Endothelial cell of umbilical vein (primary cell): Measurements from ENCODE around the gene NFKBIA. TPM values are rescaled to one million over a fixed set of nuclear protein-coding genes. Genes with fewer than 3 reads are reported as not detected.

ENCODE experiments used
- BruUV-seq: library from RNA; stranded (reverse); fragments of 400-500 nt; replicated peaks from 2 replicates; lab custom pipeline; 2021; lab: Mats Ljungman, UMichigan
- CTCF ChIA-PET: fragments of 300-600, 350-600 bp; sonication (Branson Sonifier 250); formaldehyde crosslinking; loops from one replicate; lab custom pipeline; 2021; ENCODE audit warnings: antibody characterized with exemption, inconsistent platforms; lab: Charles Lee
- POLR2A ChIA-PET: fragments of 300-600, 350-600 bp; sonication (Branson Sonifier 250); formaldehyde crosslinking; loops from one replicate; lab custom pipeline; 2021; ENCODE audit warnings: antibody characterized with exemption, inconsistent platforms; lab: Charles Lee
- DNase-seq: peaks from one replicate; pipeline ENCODE4 v3.0.0-alpha.2; 2011; ENCODE audit warnings: low read depth, low spot score
- FAIRE-seq: peaks from 2 replicates; lab custom pipeline; 2011; peaks lifted over from hg19 to GRCh38; lab: Jason Lieb, UNC
- H2AFZ ChIP-seq: 2 replicates; pipeline ENCODE4 v1.6.0; 2012; ENCODE audit warnings: low read depth, low read length, control low read depth, inconsistent platforms
- H3K27ac ChIP-seq: 2 replicates; pipeline ENCODE4 v1.5.1; 2011; ENCODE audit warnings: low read depth, mild to moderate bottlenecking, control low read depth, low read length, moderate library complexity; ENCODE audit not compliant: insufficient read depth
- H3K27me3 ChIP-seq, 2 experiments: 2 replicates each; pipeline versions ENCODE4 v1.6.0 to v1.6.1; 2011; ENCODE audit warnings: low read length in 2 of 2, mixed read lengths in 1 of 2; ENCODE audit not compliant: control insufficient read depth in 2 of 2, insufficient read depth in 2 of 2
- H3K36me3 ChIP-seq, 2 experiments: 2 replicates in 1 of 2; 3 replicates in 1 of 2; pipeline ENCODE4 v1.5.1; 2011; ENCODE audit warnings: low read length in 2 of 2, mild to moderate bottlenecking in 1 of 2, moderate library complexity in 1 of 2; ENCODE audit not compliant: control insufficient read depth in 2 of 2, insufficient read depth in 2 of 2; ENCODE audit errors: extremely low read depth in 1 of 2
- H3K4me1 ChIP-seq: 3 replicates; pipeline ENCODE4 v1.5.1; 2011; ENCODE audit warnings: mild to moderate bottlenecking, low read length; ENCODE audit not compliant: control insufficient read depth, insufficient read depth; ENCODE audit errors: extremely low read depth
- H3K4me2 ChIP-seq: 2 replicates; pipeline ENCODE4 v1.6.1; 2011; ENCODE audit warnings: low read length, control low read depth, mixed read lengths; ENCODE audit not compliant: insufficient read depth
- H3K4me3 ChIP-seq, 3 experiments: fragments of 200-600 bp in 1 of 3; sonication (generic), shearing (Covaris generic) in 1 of 3; replicated peaks in 1 of 3; 2 replicates each; pipeline ENCODE4 v1.5.1; 2011 to 2016; ENCODE audit warnings: control low read depth in 3 of 3, low read length in 3 of 3, mild to moderate bottlenecking in 2 of 3, inconsistent platforms in 1 of 3, low read depth in 1 of 3, moderate library complexity in 1 of 3; ENCODE audit not compliant: insufficient read depth in 1 of 3
- H3K79me2 ChIP-seq: 2 replicates; pipeline ENCODE4 v1.6.0; 2012; ENCODE audit warnings: low read length, inconsistent platforms; ENCODE audit not compliant: control insufficient read depth, insufficient read depth
- H3K9ac ChIP-seq: replicated peaks from 2 replicates; pipeline ENCODE3; 2011; ENCODE audit warnings: low read length, control low read depth; ENCODE audit not compliant: insufficient read depth; ENCODE audit errors: extremely low read depth
- H3K9me1 ChIP-seq: replicated peaks from 3 replicates; pipeline ENCODE4 v1.6.0; 2011; ENCODE audit warnings: mild to moderate bottlenecking, low read length; ENCODE audit not compliant: control insufficient read depth, insufficient read depth; ENCODE audit errors: extremely low read depth
- H3K9me3 ChIP-seq: replicated peaks from 2 replicates; pipeline ENCODE4 v1.5.1; 2012; ENCODE audit warnings: low read length, inconsistent platforms; ENCODE audit not compliant: control insufficient read depth, insufficient read depth
- H4K20me1 ChIP-seq: replicated peaks from 2 replicates; pipeline ENCODE3; 2011; ENCODE audit warnings: mild to moderate bottlenecking, low read length; ENCODE audit not compliant: control insufficient read depth, insufficient read depth; ENCODE audit errors: extremely low read depth
- EZH2 ChIP-seq: IDR thresholded peaks from 2 replicates; pipeline ENCODE4 v1.6.1; 2012; ENCODE audit warnings: borderline replicate concordance, low read depth, mild to moderate bottlenecking, moderate library complexity, low read length, inconsistent platforms; ENCODE audit not compliant: severe bottlenecking
- FOS ChIP-seq: IDR thresholded peaks from 2 replicates; pipeline ENCODE4 v1.6.1; 2011; ENCODE audit warnings: mild to moderate bottlenecking, low read length, moderate library complexity, borderline replicate concordance; ENCODE audit not compliant: insufficient read depth
- GATA2 ChIP-seq: IDR thresholded peaks from 2 replicates; pipeline ENCODE4 v1.7.0; 2011; ENCODE audit warnings: low read depth, mild to moderate bottlenecking, moderate library complexity, mixed read lengths, low read length; ENCODE audit not compliant: insufficient read length, insufficient read depth
- JUN ChIP-seq: IDR thresholded peaks from 2 replicates; pipeline ENCODE4 v1.6.1; 2011; ENCODE audit warnings: borderline replicate concordance, low read depth; ENCODE audit not compliant: insufficient read length, insufficient read depth
- MYC ChIP-seq: IDR thresholded peaks from one replicate; pipeline ENCODE4 v1.6.1; 2011; ENCODE audit warnings: mild to moderate bottlenecking, low read depth, low read length
- POLR2A ChIP-seq: IDR thresholded peaks from 2 replicates; pipeline ENCODE4 v1.6.1; 2012; ENCODE audit warnings: low read depth, mild to moderate bottlenecking, control low read depth, low read length
- POLR2AphosphoS5 ChIP-seq: IDR thresholded peaks from 2 replicates; pipeline ENCODE4 v1.6.1; 2012; ENCODE audit warnings: low read depth, mild to moderate bottlenecking, control low read depth, low read length, moderate library complexity; ENCODE audit not compliant: insufficient read depth
- dilution Hi-C: fragments of 300-500 bp; cut with MboI; formaldehyde crosslinking; loops from one replicate; pipeline ENCODE4 v1.15.0; 2019; ENCODE audit warnings: low sequenced_read_pairs; ENCODE audit not compliant: extremely low pct_ligation_motif_present
- intact Hi-C: fragments of 100-400 bp; cut with micrococcal nuclease; formaldehyde crosslinking; loops from one replicate; pipeline ENCODE4 v1.10.0; 2022
- polyA plus RNA-seq, 4 experiments: library from polyadenylated mRNA; depleted of rRNA in 3 of 4; stranded (reverse) in 3 of 4; unstranded in 1 of 4; fragments of >200 nt; gene quantifications; 2 replicates each; pipeline versions ENCODE4 v1.2.1 to v1.2.3, GENCODE V29; 2011 to 2012; ENCODE audit warnings: missing spikeins in 1 of 4
- total RNA-seq: library from RNA; stranded (reverse); gene quantifications from 2 replicates; pipeline ENCODE4 v1.2.3, GENCODE V29; 2021
- TF ChIP-seq, protein P1 (sequence below), 2 donors: IDR thresholded peaks; 1 replicate in 1 of 2; 2 replicates in 1 of 2; pipeline ENCODE4 v1.5.1; 2011; ENCODE audit warnings: low read length in 2 of 2, mild to moderate bottlenecking in 2 of 2, moderate library complexity in 2 of 2, control low read depth in 1 of 2, inconsistent platforms in 1 of 2, low read depth in 1 of 2; ENCODE audit not compliant: insufficient read depth in 1 of 2; ENCODE audit errors: extremely low read depth in 1 of 2
- TF ChIP-seq, protein P2 (sequence below): IDR thresholded peaks from 2 replicates; pipeline ENCODE4 v1.6.1; 2011; ENCODE audit not compliant: insufficient read depth, insufficient read length

The NFKBIA gene
- total and polyA plus RNA-seq, 2 donors (not counting 3 experiments of a cell fraction or from before 2014, with no cell fraction given): 55.7 to 82.8 TPM

DNA sequence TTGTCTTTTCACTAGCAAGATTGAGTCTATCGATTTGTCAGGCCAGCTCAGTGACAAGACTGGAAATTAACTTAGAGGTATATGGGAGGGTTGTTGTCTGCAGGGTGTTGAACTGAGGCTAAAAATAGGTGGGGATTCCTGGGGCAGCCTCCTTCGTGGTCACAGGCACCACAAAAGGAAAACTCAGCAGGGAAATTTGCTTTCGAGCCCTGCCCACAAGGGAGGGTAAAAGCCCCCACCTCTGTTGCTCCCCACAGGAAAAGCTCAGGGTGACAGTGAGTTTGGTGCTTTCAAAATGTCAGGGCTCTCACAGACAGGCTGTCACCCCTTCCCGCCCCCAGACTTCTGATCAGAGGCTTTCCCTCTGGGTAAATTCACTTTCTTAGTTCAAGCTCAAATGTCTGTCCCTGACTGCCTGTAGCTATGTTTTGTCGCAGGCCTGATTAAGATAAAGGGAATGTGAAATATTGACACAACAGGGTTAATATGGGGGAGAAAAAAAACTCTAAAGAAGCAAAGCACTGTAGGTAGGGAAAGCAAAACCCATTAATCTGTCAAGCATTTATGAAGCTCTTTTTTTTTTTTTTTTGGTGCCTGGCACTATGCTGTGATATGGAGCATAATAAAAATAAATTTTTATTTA lies 11.7 kb upstream of the NFKBIA start:
- Histone ChIP-seq H3K9me1 (no peaks in the 10 kb centered on the region), H3K27ac (no peak overlapping the region), H3K4me2 (no peak overlapping the region), H2AFZ (no peak overlapping the region), H3K79me2 (no peaks in the 10 kb centered on the region), H3K4me1 (peaks cover 39% of the 10 kb centered on the region), H3K4me3 (no peak overlapping the region), H4K20me1 (no peaks in the 10 kb centered on the region), H3K9me3 (no peaks in the 10 kb centered on the region), H3K9ac (no peak overlapping the region), H3K36me3 (no peaks in the 10 kb centered on the region), H3K27me3 (no peaks in the 10 kb centered on the region)
- dilution Hi-C loops: no loop called here
- POLR2A ChIA-PET: no interaction called here
- intact Hi-C loops: no loop called here
- no peak for DNase-seq
- CTCF ChIA-PET: interaction anchor here (0.7 to 6.3 kb wide), 5 partner anchors 155 to 402 kb away, joined by 4 to 66 read pairs (median 10); no protein-coding TSS in a partner anchor
- no TSS peak for BruUV-seq
- TF ChIP-seq POLR2AphosphoS5 (no peak), GATA2 (no peak), FOS (no peak), EZH2 (no peak), MYC (no peak), POLR2A (no peak), JUN (no peak)
- TF ChIP-seq, protein P1, sequence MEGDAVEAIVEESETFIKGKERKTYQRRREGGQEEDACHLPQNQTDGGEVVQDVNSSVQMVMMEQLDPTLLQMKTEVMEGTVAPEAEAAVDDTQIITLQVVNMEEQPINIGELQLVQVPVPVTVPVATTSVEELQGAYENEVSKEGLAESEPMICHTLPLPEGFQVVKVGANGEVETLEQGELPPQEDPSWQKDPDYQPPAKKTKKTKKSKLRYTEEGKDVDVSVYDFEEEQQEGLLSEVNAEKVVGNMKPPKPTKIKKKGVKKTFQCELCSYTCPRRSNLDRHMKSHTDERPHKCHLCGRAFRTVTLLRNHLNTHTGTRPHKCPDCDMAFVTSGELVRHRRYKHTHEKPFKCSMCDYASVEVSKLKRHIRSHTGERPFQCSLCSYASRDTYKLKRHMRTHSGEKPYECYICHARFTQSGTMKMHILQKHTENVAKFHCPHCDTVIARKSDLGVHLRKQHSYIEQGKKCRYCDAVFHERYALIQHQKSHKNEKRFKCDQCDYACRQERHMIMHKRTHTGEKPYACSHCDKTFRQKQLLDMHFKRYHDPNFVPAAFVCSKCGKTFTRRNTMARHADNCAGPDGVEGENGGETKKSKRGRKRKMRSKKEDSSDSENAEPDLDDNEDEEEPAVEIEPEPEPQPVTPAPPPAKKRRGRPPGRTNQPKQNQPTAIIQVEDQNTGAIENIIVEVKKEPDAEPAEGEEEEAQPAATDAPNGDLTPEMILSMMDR (IDR thresholded peaks at IDR 0.05; ENCODE audit: extremely low read depth in 1 of 2, insufficient read depth in 1 of 2, low read depth in 1 of 2, low read length in 2 of 2): no peak
- TF ChIP-seq, protein P2, sequence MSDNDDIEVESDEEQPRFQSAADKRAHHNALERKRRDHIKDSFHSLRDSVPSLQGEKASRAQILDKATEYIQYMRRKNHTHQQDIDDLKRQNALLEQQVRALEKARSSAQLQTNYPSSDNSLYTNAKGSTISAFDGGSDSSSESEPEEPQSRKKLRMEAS: no peak
- FAIRE-seq: no peak
